ENCODE results near the gene EGLN3. TPM values are rescaled to one million over a fixed set of nuclear protein-coding genes. Genes with fewer than 3 reads are reported as not detected.
A peak's percentile ranks its signal among the peaks of the same experiment; 100 is the strongest.

Gene EGLN3
- total and polyA plus RNA-seq, 2 of the 13 experiments (the other 11 are each of a cell fraction or from before 2014, with no cell fraction given): 0.18 to 27.3 TPM

DNA sequence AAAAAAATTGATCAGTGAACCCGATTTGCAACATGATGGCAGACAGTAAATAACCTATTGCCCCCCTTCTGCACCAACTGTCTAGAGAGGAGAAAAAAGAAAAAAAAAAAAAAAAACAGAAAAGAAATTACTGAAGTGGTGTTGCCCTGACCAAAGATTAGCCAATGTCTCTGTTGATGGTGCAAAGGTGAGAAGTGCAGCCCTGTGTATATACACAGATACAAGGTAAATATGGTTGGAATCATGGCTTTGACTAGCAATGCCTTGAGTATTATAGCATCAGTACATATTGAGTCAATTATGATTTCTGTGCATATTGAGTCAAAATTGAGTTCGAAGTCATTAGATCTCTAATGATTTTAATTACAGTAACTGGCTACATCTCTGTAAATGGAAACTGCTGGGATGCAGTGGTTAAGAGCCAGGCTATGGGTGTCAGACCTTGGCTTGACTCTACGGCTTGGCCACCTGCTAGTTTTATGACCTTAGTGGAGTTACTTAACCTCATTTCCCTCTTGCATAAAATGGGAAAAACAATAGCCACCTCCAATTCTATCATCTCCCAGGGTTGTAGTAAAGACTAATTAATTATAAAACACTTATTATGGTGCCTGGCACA lies 51.0 kb downstream of the EGLN3 start:
- no peak for FAIRE-seq
- H3K4me2 ChIP-seq (ENCODE audit: low read depth, low read length): peak overlapping the region; percentile 14; the same call in 1 of the 2 replicates
- no peak overlapping the region for H3K4me3 ChIP-seq (replicated peaks in 1 of 3; ENCODE audit: insufficient read depth in 1 of 3, low read depth in 2 of 3, low read length in 3 of 3)
- POLR2A ChIA-PET: no interaction called here
- in situ Hi-C loops (cut with HindIII; ENCODE audit: extremely low pct_ligation_motif_present, low pct_unique_long_range_greater_than_20kb) (no loop called here), intact Hi-C loops (cut with micrococcal nuclease; ENCODE audit: unreplicated experiment) (no loop called here)
- H4K20me1 ChIP-seq (ENCODE audit: insufficient read depth, low read length): no peaks in the 10 kb centered on the region
- no TSS peak for BruUV-seq (replicated peaks)
- WGBS (ENCODE audit: low lambda C conversion rate): 5% methylated on average over 3 of the region's 3 CpGs
- DNase-seq (ENCODE audit: low spot score): peak; percentile 71
- CTCF ChIA-PET (ENCODE audit: low intra/inter-chr PET ratio, low total read pairs): interaction anchor here (0.7 kb wide), 1 partner anchor 207 kb away, joined by 3 read pairs; no protein-coding TSS in a partner anchor
- H3K79me2 ChIP-seq (ENCODE audit: insufficient read depth, low read length): no peaks in the 10 kb centered on the region
- ATAC-seq: peak; percentile 96
- H2AFZ ChIP-seq (ENCODE audit: low read length): no peak overlapping the region
- no peaks in the 10 kb centered on the region for H3K9me3 ChIP-seq (ENCODE audit: low read length)
- H3K27me3 ChIP-seq (ENCODE audit: control insufficient read depth in 1 of 2, insufficient read depth in 2 of 2, low read length in 2 of 2): no peaks in the 10 kb centered on the region
- no peak overlapping the region for H3K9ac ChIP-seq (ENCODE audit: insufficient read depth, low read depth, low read length)
- no peaks in the 10 kb centered on the region for H3K36me3 ChIP-seq (replicated peaks in 1 of 2; ENCODE audit: control insufficient read depth in 1 of 2, insufficient read depth in 2 of 2, low read length in 2 of 2)
- peaks cover 27% of the 10 kb centered on the region for H3K4me1 ChIP-seq (ENCODE audit: insufficient read depth, low read length)
- H3K27ac ChIP-seq (ENCODE audit: extremely low read length, insufficient read depth, low read length): no peak overlapping the region
- TF ChIP-seq RNF2 (conservative IDR thresholded peaks at IDR 0.05; ENCODE audit: low read depth): peak; percentile 61; the same call in 1 of the 2 replicates
- TF ChIP-seq POGZ (CRISPR knock-in tag; IDR thresholded peaks at IDR 0.05): peak; percentile 67
- no peak for TF ChIP-seq IRX3 (CRISPR knock-in tag; IDR thresholded peaks at IDR 0.05; ENCODE audit: borderline replicate concordance, low read depth)
- TF ChIP-seq ZNF331 (CRISPR knock-in tag; IDR thresholded peaks at IDR 0.05): peak; percentile 26; the same call in 1 of the 2 replicates
- no peak for TF ChIP-seq ZNF598 (CRISPR knock-in tag; IDR thresholded peaks at IDR 0.05; ENCODE audit: borderline replicate concordance)
- peak; percentile 56; the same call in 1 of the 2 replicates for TF ChIP-seq ZSCAN25 (CRISPR knock-in tag; IDR thresholded peaks at IDR 0.05)
- TF ChIP-seq, protein P1, sequence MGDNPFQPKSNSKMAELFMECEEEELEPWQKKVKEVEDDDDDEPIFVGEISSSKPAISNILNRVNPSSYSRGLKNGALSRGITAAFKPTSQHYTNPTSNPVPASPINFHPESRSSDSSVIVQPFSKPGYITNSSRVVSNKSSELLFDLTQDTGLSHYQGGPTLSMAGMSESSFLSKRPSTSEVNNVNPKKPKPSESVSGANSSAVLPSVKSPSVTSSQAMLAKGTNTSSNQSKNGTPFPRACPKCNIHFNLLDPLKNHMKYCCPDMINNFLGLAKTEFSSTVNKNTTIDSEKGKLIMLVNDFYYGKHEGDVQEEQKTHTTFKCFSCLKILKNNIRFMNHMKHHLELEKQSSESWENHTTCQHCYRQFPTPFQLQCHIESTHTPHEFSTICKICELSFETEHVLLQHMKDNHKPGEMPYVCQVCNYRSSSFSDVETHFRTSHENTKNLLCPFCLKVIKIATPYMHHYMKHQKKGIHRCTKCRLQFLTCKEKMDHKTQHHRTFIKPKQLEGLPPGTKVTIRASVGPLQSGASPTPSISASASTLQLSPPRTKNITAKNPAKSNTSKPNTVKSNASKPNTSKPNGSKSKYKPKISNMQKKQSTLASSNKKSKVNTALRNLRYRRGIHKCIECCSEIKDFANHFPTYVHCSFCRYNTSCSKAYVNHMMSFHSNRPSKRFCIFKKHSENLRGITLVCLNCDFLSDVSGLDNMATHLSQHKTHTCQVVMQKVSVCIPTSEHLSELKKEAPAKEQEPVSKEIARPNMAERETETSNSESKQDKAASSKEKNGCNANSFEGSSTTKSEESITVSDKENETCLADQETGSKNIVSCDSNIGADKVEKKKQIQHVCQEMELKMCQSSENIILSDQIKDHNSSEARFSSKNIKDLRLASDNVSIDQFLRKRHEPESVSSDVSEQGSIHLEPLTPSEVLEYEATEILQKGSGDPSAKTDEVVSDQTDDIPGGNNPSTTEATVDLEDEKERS (CRISPR knock-in tag; IDR thresholded peaks at IDR 0.05): 0 out of 2 replicates have a peak, but pooled peaks have one; percentile 59
- TF ChIP-seq HDAC1 (CRISPR knock-in tag; IDR thresholded peaks at IDR 0.05): peak; percentile 75
- TF ChIP-seq, protein P2, sequence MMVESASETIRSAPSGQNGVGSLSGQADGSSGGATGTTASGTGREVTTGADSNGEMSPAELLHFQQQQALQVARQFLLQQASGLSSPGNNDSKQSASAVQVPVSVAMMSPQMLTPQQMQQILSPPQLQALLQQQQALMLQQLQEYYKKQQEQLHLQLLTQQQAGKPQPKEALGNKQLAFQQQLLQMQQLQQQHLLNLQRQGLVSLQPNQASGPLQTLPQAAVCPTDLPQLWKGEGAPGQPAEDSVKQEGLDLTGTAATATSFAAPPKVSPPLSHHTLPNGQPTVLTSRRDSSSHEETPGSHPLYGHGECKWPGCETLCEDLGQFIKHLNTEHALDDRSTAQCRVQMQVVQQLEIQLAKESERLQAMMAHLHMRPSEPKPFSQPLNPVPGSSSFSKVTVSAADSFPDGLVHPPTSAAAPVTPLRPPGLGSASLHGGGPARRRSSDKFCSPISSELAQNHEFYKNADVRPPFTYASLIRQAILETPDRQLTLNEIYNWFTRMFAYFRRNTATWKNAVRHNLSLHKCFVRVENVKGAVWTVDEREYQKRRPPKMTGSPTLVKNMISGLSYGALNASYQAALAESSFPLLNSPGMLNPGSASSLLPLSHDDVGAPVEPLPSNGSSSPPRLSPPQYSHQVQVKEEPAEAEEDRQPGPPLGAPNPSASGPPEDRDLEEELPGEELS (CRISPR knock-in tag; IDR thresholded peaks at IDR 0.05): peak; percentile 89
- peak; percentile 80 for TF ChIP-seq ZFP36 (IDR thresholded peaks at IDR 0.05; ENCODE audit: borderline replicate concordance, low read depth, low read length, partially characterized antibody)
- peak; percentile 74; the same call in 1 of the 2 replicates for TF ChIP-seq IRF2 (CRISPR knock-in tag; IDR thresholded peaks at IDR 0.05)
- TF ChIP-seq ZSCAN9 (CRISPR knock-in tag; IDR thresholded peaks at IDR 0.05; ENCODE audit: borderline replicate concordance): 0 out of 2 replicates have a peak, but pooled peaks have one; percentile 65
- peak in 1 of 2 experiments; percentile 91; a peak in 2 of 4 replicates for TF ChIP-seq EP300 (IDR thresholded peaks at IDR 0.05; ENCODE audit: low read depth in 2 of 2, low read length in 2 of 2)
- no peak for TF ChIP-seq EP300 (CRISPR knock-in tag; IDR thresholded peaks at IDR 0.05; ENCODE audit: borderline replicate concordance)
- TF ChIP-seq REPIN1 (CRISPR knock-in tag; IDR thresholded peaks at IDR 0.05; ENCODE audit: borderline replicate concordance, low read depth): peak; percentile 55; the same call in 1 of the 2 replicates
- peak; percentile 83; the same call in 1 of the 2 replicates for TF ChIP-seq SALL1 (CRISPR knock-in tag; IDR thresholded peaks at IDR 0.05)
- TF ChIP-seq ATF7 (IDR thresholded peaks at IDR 0.05): no peak
- no peak for TF ChIP-seq ATF7 (CRISPR knock-in tag; IDR thresholded peaks at IDR 0.05)
- peak; percentile 95 for TF ChIP-seq FOXK2 (IDR thresholded peaks at IDR 0.05)
- peak; percentile 99 for TF ChIP-seq FOXK1 (CRISPR knock-in tag; IDR thresholded peaks at IDR 0.05; ENCODE audit: borderline replicate concordance, low read depth)
